ENCODE data around the gene WDR89. TPM values are rescaled to one million over a fixed set of nuclear protein-coding genes. Genes with fewer than 3 reads are reported as not detected.
"Not testable (repeated sequence)": the region's sequence is repeated elsewhere in the genome, so short reads cannot be mapped to it uniquely, and the experiment has no call there.

The WDR89 gene
- total RNA-seq, 1 donor, result 10.5 TPM

GRCh38 chr14:63594455-63595372, 47.0 kb downstream of the WDR89 start:
- no peak overlapping the region for H2AFZ ChIP-seq (ENCODE audit: low read length)
- H3K4me1 ChIP-seq (ENCODE audit: insufficient read depth, low read length), result no peaks in the 10 kb centered on the region
- H3K27ac ChIP-seq (ENCODE audit: low read depth, low read length), result no peak overlapping the region
- TF ChIP-seq CTCF (IDR thresholded peaks at IDR 0.05; ENCODE audit: extremely low read depth, low read depth, low read length), result no peak
- H3K4me2 ChIP-seq (ENCODE audit: insufficient read depth, low read length), result no peak overlapping the region
- H3K27me3 ChIP-seq (ENCODE audit: insufficient read depth, low read length), result no peaks in the 10 kb centered on the region
- no peak for DNase-seq (ENCODE audit: insufficient read length, low spot score, missing footprints)
- H3K9me3 ChIP-seq (ENCODE audit: low read depth, low read length), result peaks cover 5% of the 10 kb centered on the region
- no peaks in the 10 kb centered on the region for H4K20me1 ChIP-seq (ENCODE audit: insufficient read depth, low read length)
- H3K4me3 ChIP-seq (ENCODE audit: insufficient read depth, low read length), result no peak overlapping the region
- H3K79me2 ChIP-seq (ENCODE audit: insufficient read depth, low read length), result no peaks in the 10 kb centered on the region
- peaks cover 18% of the 10 kb centered on the region for H3K36me3 ChIP-seq (ENCODE audit: insufficient read depth, low read length)

GRCh38 chr14:63583046-63583445, 58.6 kb downstream of the WDR89 start:
- not testable (repeated sequence) for H3K27ac ChIP-seq (ENCODE audit: low read depth, low read length); H3K27me3 ChIP-seq (ENCODE audit: insufficient read depth, low read length); H3K4me3 ChIP-seq (ENCODE audit: insufficient read depth, low read length); H3K79me2 ChIP-seq (ENCODE audit: insufficient read depth, low read length); H3K4me2 ChIP-seq (ENCODE audit: insufficient read depth, low read length); H4K20me1 ChIP-seq (ENCODE audit: insufficient read depth, low read length); H3K36me3 ChIP-seq (ENCODE audit: insufficient read depth, low read length); DNase-seq (ENCODE audit: insufficient read length, low spot score, missing footprints); H2AFZ ChIP-seq (ENCODE audit: low read length); H3K4me1 ChIP-seq (ENCODE audit: insufficient read depth, low read length); H3K9me3 ChIP-seq (ENCODE audit: low read depth, low read length)

DNA sequence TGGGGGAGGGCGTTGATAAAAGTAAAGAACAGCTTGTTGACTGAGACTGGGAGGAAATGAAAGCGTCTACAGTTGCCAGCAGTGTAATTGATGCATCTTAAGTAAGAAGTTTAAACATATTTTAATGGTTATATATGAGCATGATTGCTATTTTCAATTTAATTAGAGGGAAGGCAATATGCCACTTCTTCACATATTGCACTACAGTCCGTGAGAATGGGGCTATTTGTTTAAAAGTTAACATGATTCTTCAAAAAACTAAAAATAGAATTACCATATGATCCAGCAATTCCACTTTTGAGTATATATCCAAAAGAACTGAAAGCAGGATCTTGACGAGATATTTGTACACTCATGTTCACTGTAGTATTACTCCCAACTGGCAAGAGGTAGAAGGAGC, 60.2 kb downstream of the WDR89 start:
- Histone ChIP-seq H2AFZ (ENCODE audit: low read length) (peak overlapping the region; percentile 41), H3K4me3 (ENCODE audit: insufficient read depth, low read length) (no peak overlapping the region), H3K27me3 (ENCODE audit: insufficient read depth, low read length) (no peaks in the 10 kb centered on the region), H3K4me1 (ENCODE audit: insufficient read depth, low read length) (no peaks in the 10 kb centered on the region), H3K27ac (ENCODE audit: low read depth, low read length) (no peak overlapping the region), H4K20me1 (ENCODE audit: insufficient read depth, low read length) (no peaks in the 10 kb centered on the region), H3K36me3 (ENCODE audit: insufficient read depth, low read length) (no peaks in the 10 kb centered on the region), H3K9me3 (ENCODE audit: low read depth, low read length) (no peaks in the 10 kb centered on the region), H3K4me2 (ENCODE audit: insufficient read depth, low read length) (no peak overlapping the region), H3K79me2 (ENCODE audit: insufficient read depth, low read length) (no peaks in the 10 kb centered on the region)
- no peak for TF ChIP-seq CTCF (IDR thresholded peaks at IDR 0.05; ENCODE audit: extremely low read depth, low read depth, low read length)
- no peak for DNase-seq (ENCODE audit: insufficient read length, low spot score, missing footprints)

- H3K9me3 ChIP-seq (ENCODE audit: low read depth, low read length), result no peaks in the 10 kb centered on the region
- H4K20me1 ChIP-seq (ENCODE audit: insufficient read depth, low read length), result no peaks in the 10 kb centered on the region
- no peak overlapping the region for H3K4me2 ChIP-seq (ENCODE audit: insufficient read depth, low read length)
- H3K4me1 ChIP-seq (ENCODE audit: insufficient read depth, low read length), result no peaks in the 10 kb centered on the region
- no peak for TF ChIP-seq CTCF (IDR thresholded peaks at IDR 0.05; ENCODE audit: extremely low read depth, low read depth, low read length)
- H3K27me3 ChIP-seq (ENCODE audit: insufficient read depth, low read length), result no peaks in the 10 kb centered on the region
- no peak overlapping the region for H3K27ac ChIP-seq (ENCODE audit: low read depth, low read length)
- H2AFZ ChIP-seq (ENCODE audit: low read length), result no peak overlapping the region
- H3K79me2 ChIP-seq (ENCODE audit: insufficient read depth, low read length), result no peaks in the 10 kb centered on the region
- H3K36me3 ChIP-seq (ENCODE audit: insufficient read depth, low read length), result no peaks in the 10 kb centered on the region
- peak; percentile 41 for DNase-seq (ENCODE audit: insufficient read length, low spot score, missing footprints)
- H3K4me3 ChIP-seq (ENCODE audit: insufficient read depth, low read length), result no peak overlapping the region
Observed at GRCh38 chr14:63578300-63578699, 63.4 kb downstream of the WDR89 start.
